CD14-positive monocyte (primary cell): ENCODE measurements around the gene PCCB. TPM values are rescaled to one million over a fixed set of nuclear protein-coding genes. Genes with fewer than 3 reads are reported as not detected.

Experiments used
- DNase-seq, 3 donors: peaks; one replicate each; pipeline ENCODE4 v3.0.0-alpha.2; 2011 to 2022
- H2AFZ ChIP-seq: 2 replicates; pipeline ENCODE4 v1.6.0; 2012; ENCODE audit warnings: mild to moderate bottlenecking, low read depth, low read length, inconsistent platforms; ENCODE audit not compliant: insufficient read depth, poor library complexity, severe bottlenecking
- H3K27ac ChIP-seq, 2 donors: 1 replicate in 1 of 2; 2 replicates in 1 of 2; pipeline ENCODE4 v1.5.1; 2012 to 2013; ENCODE audit warnings: low read length in 2 of 2, control low read depth in 1 of 2, inconsistent platforms in 1 of 2, low read depth in 1 of 2, mild to moderate bottlenecking in 1 of 2
- H3K27me3 ChIP-seq, 2 donors: one replicate each; pipeline versions ENCODE4 v1.6.0 to v1.6.1; 2011 to 2013; ENCODE audit warnings: low read length in 2 of 2; ENCODE audit not compliant: control insufficient read depth in 2 of 2, insufficient read depth in 2 of 2
- H3K36me3 ChIP-seq, 2 donors: replicated peaks in 1 of 2; 1 replicate in 1 of 2; 2 replicates in 1 of 2; pipeline versions ENCODE4 v1.5.1 to v1.6.1; 2012 to 2013; ENCODE audit warnings: low read length in 2 of 2, control low read depth in 1 of 2, inconsistent platforms in 1 of 2, mild to moderate bottlenecking in 1 of 2; ENCODE audit not compliant: insufficient read depth in 2 of 2, control insufficient read depth in 1 of 2
- H3K4me1 ChIP-seq, 2 donors: 1 replicate in 1 of 2; 2 replicates in 1 of 2; pipeline versions ENCODE4 v1.5.1 to v1.6.1; 2012 to 2013; ENCODE audit warnings: low read length in 2 of 2, control low read depth in 1 of 2, inconsistent platforms in 1 of 2, mild to moderate bottlenecking in 1 of 2, moderate library complexity in 1 of 2; ENCODE audit not compliant: insufficient read depth in 2 of 2, control insufficient read depth in 1 of 2
- H3K4me2 ChIP-seq: replicated peaks from 2 replicates; pipeline ENCODE3; 2012; ENCODE audit warnings: low read length, moderate library complexity, mild to moderate bottlenecking; ENCODE audit not compliant: poor library complexity, severe bottlenecking; ENCODE audit errors: extremely low read depth
- H3K4me3 ChIP-seq, 3 experiments: fragments of 200-600 bp in 1 of 3; sonication (generic) in 1 of 3; replicated peaks in 1 of 3; 1 replicate in 2 of 3; 2 replicates in 1 of 3; pipeline ENCODE4 v1.5.1; 2011 to 2013; ENCODE audit warnings: low read length in 3 of 3, mild to moderate bottlenecking in 3 of 3, control low read depth in 2 of 3, low read depth in 2 of 3, inconsistent platforms in 1 of 3, moderate library complexity in 1 of 3
- H3K79me2 ChIP-seq: 2 replicates; pipeline ENCODE4 v1.6.0; 2012; ENCODE audit warnings: mild to moderate bottlenecking, control low read depth, inconsistent platforms, low read length, moderate library complexity; ENCODE audit not compliant: insufficient read depth
- H3K9ac ChIP-seq: 2 replicates; pipeline ENCODE4 v1.6.0; 2017; ENCODE audit warnings: low read length, mild to moderate bottlenecking; ENCODE audit not compliant: insufficient read depth, poor library complexity, severe bottlenecking
- H3K9me3 ChIP-seq, 2 donors: replicated peaks in 1 of 2; 1 replicate in 1 of 2; 2 replicates in 1 of 2; pipeline versions ENCODE4 v1.5.1 to v1.6.1; 2012 to 2013; ENCODE audit warnings: low read length in 2 of 2, control low read depth in 1 of 2; ENCODE audit not compliant: control insufficient read depth in 1 of 2, insufficient read depth in 1 of 2
- H4K20me1 ChIP-seq: 2 replicates; pipeline ENCODE4 v1.6.0; 2012; ENCODE audit warnings: mild to moderate bottlenecking, low read length, control low read depth, moderate library complexity; ENCODE audit not compliant: insufficient read depth
- H3K27ac Mint-ChIP-seq, 7 donors: one replicate each; pipeline ENCODE4 v1.8.0; 2020; ENCODE audit warnings: mild to moderate bottlenecking in 7 of 7, mixed read lengths in 7 of 7, moderate library complexity in 6 of 7, inconsistent platforms in 2 of 7
- H3K27me3 Mint-ChIP-seq, 3 donors: one replicate each; pipeline ENCODE4 v1.8.0; 2021 to 2022; ENCODE audit warnings: low read depth in 3 of 3, mild to moderate bottlenecking in 3 of 3, mixed read lengths in 3 of 3, moderate library complexity in 3 of 3, inconsistent platforms in 1 of 3
- H3K36me3 Mint-ChIP-seq, 2 donors: one replicate each; pipeline ENCODE4 v1.8.0; 2020; ENCODE audit warnings: mixed read lengths in 2 of 2, inconsistent platforms in 1 of 2, mild to moderate bottlenecking in 1 of 2
- H3K4me1 Mint-ChIP-seq: one replicate; pipeline ENCODE4 v1.8.0; 2020; ENCODE audit warnings: mild to moderate bottlenecking, mixed read lengths
- H3K4me3 Mint-ChIP-seq, 2 donors: one replicate each; pipeline ENCODE4 v1.8.0; 2020; ENCODE audit warnings: mild to moderate bottlenecking in 2 of 2, mixed read lengths in 2 of 2, moderate library complexity in 1 of 2
- H3K9me3 Mint-ChIP-seq, 7 donors: one replicate each; pipeline ENCODE4 v1.8.0; 2020 to 2022; ENCODE audit warnings: mixed read lengths in 7 of 7, mild to moderate bottlenecking in 6 of 7, moderate library complexity in 6 of 7, inconsistent platforms in 2 of 7
- CTCF ChIP-seq: fragments of 200-600 bp; IDR thresholded peaks from one replicate; pipeline ENCODE4 v1.8.0; 2022; ENCODE audit warnings: antibody characterized with exemption, mild to moderate bottlenecking
- WGBS: methylation state at CpG from one replicate; pipeline ENCODE4 v1.1.5; 2013; ENCODE audit warnings: missing lambda C conversion rate; ENCODE audit not compliant: insufficient coverage; 5-methylcytosine and 5-hydroxymethylcytosine counted together
- intact Hi-C, 2 donors: fragments of 100-400 bp; cut with micrococcal nuclease; formaldehyde crosslinking; loops; one replicate each; pipeline versions ENCODE4 v1.15.0 to v1.15.1; 2023
- polyA plus RNA-seq, 3 donors: library from polyadenylated mRNA; depleted of rRNA in 1 of 3; unstranded in 2 of 3; stranded (reverse) in 1 of 3; fragments of 300-500 nt in 2 of 3; fragments of >200 nt in 1 of 3; fragmentation: Illumina TruSeq in 2 of 3; gene quantifications; 1 replicate in 2 of 3; 2 replicates in 1 of 3; pipeline ENCODE4 v1.2.3, GENCODE V29; 2012 to 2021

Gene PCCB
- polyA plus RNA-seq, 3 donors, result 13.1 to 41.7 (median 31.6) TPM

- Mint-ChIP-seq H3K4me3 (no peak overlapping the region), H3K36me3 (peaks cover 38 to 72% of the 10 kb centered on the region in 2 donors), H3K4me1 (no peaks in the 10 kb centered on the region), H3K27ac (peak overlapping the region in 1 of 7 donors; percentile 13), H3K27me3 (peaks cover 0 to 1% (median 0%) of the 10 kb centered on the region in 3 donors), H3K9me3 (no peaks in the 10 kb centered on the region)
- TF ChIP-seq CTCF, result no peak
- intact Hi-C loops, result no loop called here
- Histone ChIP-seq H2AFZ (no peak overlapping the region), H3K79me2 (no peaks in the 10 kb centered on the region), H3K9me3 (no peaks in the 10 kb centered on the region), H3K36me3 (peaks cover 19 to 79% of the 10 kb centered on the region in 2 donors), H3K27ac (no peak overlapping the region), H3K9ac (no peak overlapping the region), H3K4me3 (no peak overlapping the region), H3K4me1 (no peaks in the 10 kb centered on the region), H3K27me3 (no peaks in the 10 kb centered on the region), H3K4me2 (no peak overlapping the region), H4K20me1 (no peaks in the 10 kb centered on the region)
- 100% methylated on average over 3 of the region's 5 CpGs for WGBS
- DNase-seq, result no peak
Observed at GRCh38 chr3:136343873-136344555, 93.9 kb downstream of the PCCB start.

GRCh38 chr3:136346486-136346885, 96.3 kb downstream of the PCCB start:
- H3K4me3 ChIP-seq, result no peak overlapping the region
- 100% methylated on average over 2 of the region's 5 CpGs for WGBS
- intact Hi-C loops, result no loop called here
- H3K36me3 ChIP-seq, result peaks cover 8 to 72% of the 10 kb centered on the region in 2 donors
- no peak overlapping the region for H3K4me2 ChIP-seq
- Mint-ChIP-seq H3K4me1 (no peaks in the 10 kb centered on the region), H3K9me3 (no peaks in the 10 kb centered on the region), H3K36me3 (peaks cover 30 to 53% of the 10 kb centered on the region in 2 donors), H3K27ac (no peak overlapping the region), H3K27me3 (peaks cover 0 to 1% (median 0%) of the 10 kb centered on the region in 3 donors), H3K4me3 (no peak overlapping the region)
- no peak overlapping the region for H3K9ac ChIP-seq
- no peak overlapping the region for H2AFZ ChIP-seq
- no peaks in the 10 kb centered on the region for H3K9me3 ChIP-seq
- H3K4me1 ChIP-seq, result no peaks in the 10 kb centered on the region
- no peaks in the 10 kb centered on the region for H4K20me1 ChIP-seq
- no peak for DNase-seq
- no peak overlapping the region for H3K27ac ChIP-seq
- TF ChIP-seq CTCF, result no peak
- no peaks in the 10 kb centered on the region for H3K79me2 ChIP-seq
- no peaks in the 10 kb centered on the region for H3K27me3 ChIP-seq
